Skeletal muscle tissue (tissue), 4 donors: ENCODE measurements around the gene VHLL. TPM values are rescaled to one million over a fixed set of nuclear protein-coding genes. Genes with fewer than 3 reads are reported as not detected.

Source experiments
- H3K27ac ChIP-seq: one replicate; pipeline ENCODE4 v1.7.0; 2013; ENCODE audit warnings: mild to moderate bottlenecking, low read depth, low read length, inconsistent platforms
- H3K27me3 ChIP-seq, 3 donors: one replicate each; pipeline ENCODE4 v1.7.0; 2013; ENCODE audit warnings: low read length in 3 of 3; ENCODE audit not compliant: control insufficient read depth in 3 of 3, insufficient read depth in 3 of 3
- H3K36me3 ChIP-seq, 3 donors: one replicate each; pipeline ENCODE4 v1.7.0; 2013; ENCODE audit warnings: low read length in 3 of 3; ENCODE audit not compliant: control insufficient read depth in 3 of 3, insufficient read depth in 3 of 3
- H3K4me1 ChIP-seq, 3 donors: one replicate each; pipeline ENCODE4 v1.7.0; 2013; ENCODE audit warnings: low read length in 3 of 3, mild to moderate bottlenecking in 3 of 3; ENCODE audit not compliant: control insufficient read depth in 3 of 3, insufficient read depth in 3 of 3
- H3K4me3 ChIP-seq, 3 donors: one replicate each; pipeline ENCODE4 v1.7.0; 2013; ENCODE audit warnings: low read length in 3 of 3
- H3K9ac ChIP-seq, 3 donors: one replicate each; pipeline ENCODE4 v1.7.0; 2013; ENCODE audit warnings: low read length in 3 of 3, mild to moderate bottlenecking in 3 of 3, moderate library complexity in 2 of 3, low read depth in 1 of 3
- H3K9me3 ChIP-seq, 3 donors: one replicate each; pipeline ENCODE4 v1.7.0; 2013; ENCODE audit warnings: low read length in 3 of 3; ENCODE audit not compliant: control insufficient read depth in 3 of 3
- total RNA-seq: library from RNA; depleted of rRNA; stranded (reverse); fragments of >200 nt; gene quantifications from one replicate; pipeline ENCODE4 v1.2.3, GENCODE V29; 2014
- donor health status: Osteomylitis.

The VHLL gene
- total RNA-seq, 1 donor from 2014 or later: not detected

GRCh38 chr1:156293895-156294294, 5.2 kb downstream of the VHLL start:
- H3K9ac ChIP-seq: no peak overlapping the region
- H3K27me3 ChIP-seq: no peaks in the 10 kb centered on the region
- H3K9me3 ChIP-seq: no peaks in the 10 kb centered on the region
- H3K27ac ChIP-seq: no peak overlapping the region
- H3K4me3 ChIP-seq: no peak overlapping the region
- peaks cover 16 to 29% (median 17%) of the 10 kb centered on the region in 3 donors for H3K4me1 ChIP-seq
- H3K36me3 ChIP-seq: peaks cover 0 to 11% (median 7%) of the 10 kb centered on the region in 3 donors

DNA sequence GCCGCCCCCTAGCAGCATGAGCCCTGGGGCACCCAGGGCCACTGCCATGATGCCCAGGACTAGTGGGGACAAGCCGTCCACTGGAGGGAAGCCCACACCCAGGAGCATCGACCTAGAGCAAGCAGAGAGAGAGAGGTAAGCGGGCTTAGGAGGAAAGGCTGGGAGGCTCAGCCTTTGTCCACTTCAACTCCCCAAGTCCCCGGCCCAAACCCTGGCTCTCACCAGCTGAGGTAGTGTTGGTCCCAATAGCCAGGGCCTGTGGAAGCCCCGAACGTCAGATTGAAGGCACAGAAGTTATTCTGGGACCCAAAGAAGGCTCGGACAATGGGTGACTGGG, 6.0 kb downstream of the VHLL start:
- Histone ChIP-seq H3K27me3 (no peaks in the 10 kb centered on the region), H3K27ac (no peak overlapping the region), H3K9me3 (no peaks in the 10 kb centered on the region), H3K4me1 (peaks cover 16 to 29% (median 17%) of the 10 kb centered on the region in 3 donors), H3K9ac (no peak overlapping the region), H3K36me3 (peaks cover 0 to 11% (median 9%) of the 10 kb centered on the region in 3 donors), H3K4me3 (no peak overlapping the region)

- H3K27ac ChIP-seq: peak overlapping the region; percentile 28
- H3K4me1 ChIP-seq: peaks cover 16 to 29% (median 17%) of the 10 kb centered on the region in 3 donors
These were observed 7.7 kb downstream of the VHLL start for GRCh38 chr1:156291226-156292061.

DNA sequence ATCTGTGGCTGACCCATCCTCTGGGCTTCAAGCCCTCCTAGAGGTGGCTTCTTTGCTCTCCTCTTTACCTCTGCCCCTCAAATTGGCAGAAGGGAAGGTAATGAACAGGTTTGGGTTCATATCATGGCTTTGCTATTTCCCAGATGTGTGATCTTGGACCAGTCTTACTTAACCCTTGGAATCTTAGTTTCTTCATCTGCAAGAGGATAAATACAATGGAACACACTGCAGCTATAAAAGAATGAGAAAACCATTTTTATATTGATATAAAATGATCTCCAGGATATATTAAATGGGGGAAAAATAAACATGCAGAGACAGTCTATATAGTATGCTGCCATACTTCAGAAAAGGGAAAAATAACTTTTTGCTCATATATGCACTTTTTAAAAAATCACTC, 9.2 kb downstream of the VHLL start:
- Histone ChIP-seq H3K9ac (no peak overlapping the region), H3K27ac (no peak overlapping the region), H3K36me3 (peaks cover 10 to 17% (median 13%) of the 10 kb centered on the region in 3 donors), H3K27me3 (no peaks in the 10 kb centered on the region), H3K4me3 (no peak overlapping the region), H3K4me1 (peaks cover 11 to 18% (median 12%) of the 10 kb centered on the region in 3 donors), H3K9me3 (no peaks in the 10 kb centered on the region)

More at GRCh38 chr1:156291226-156292061, 7.7 kb downstream of the VHLL start:
- Histone ChIP-seq H3K9me3 (no peaks in the 10 kb centered on the region), H3K36me3 (peaks cover under 1 to 13% (median 9%) of the 10 kb centered on the region in 3 donors), H3K9ac (peak overlapping the region; percentile 50 to 78 (median 77)), H3K27me3 (no peaks in the 10 kb centered on the region), H3K4me3 (peak overlapping the region; percentile 71 to 85 (median 79))

- no peak overlapping the region for H3K4me3 ChIP-seq
- no peak overlapping the region for H3K27ac ChIP-seq
- peaks cover 6 to 10% (median 6%) of the 10 kb centered on the region in 3 donors for H3K36me3 ChIP-seq
- no peaks in the 10 kb centered on the region for H3K27me3 ChIP-seq
- no peak overlapping the region for H3K9ac ChIP-seq
- H3K4me1 ChIP-seq: peaks cover 13 to 29% (median 23%) of the 10 kb centered on the region in 3 donors
- H3K9me3 ChIP-seq: no peaks in the 10 kb centered on the region
These were observed 13.0 kb downstream of the VHLL start for GRCh38 chr1:156286061-156286460.

DNA sequence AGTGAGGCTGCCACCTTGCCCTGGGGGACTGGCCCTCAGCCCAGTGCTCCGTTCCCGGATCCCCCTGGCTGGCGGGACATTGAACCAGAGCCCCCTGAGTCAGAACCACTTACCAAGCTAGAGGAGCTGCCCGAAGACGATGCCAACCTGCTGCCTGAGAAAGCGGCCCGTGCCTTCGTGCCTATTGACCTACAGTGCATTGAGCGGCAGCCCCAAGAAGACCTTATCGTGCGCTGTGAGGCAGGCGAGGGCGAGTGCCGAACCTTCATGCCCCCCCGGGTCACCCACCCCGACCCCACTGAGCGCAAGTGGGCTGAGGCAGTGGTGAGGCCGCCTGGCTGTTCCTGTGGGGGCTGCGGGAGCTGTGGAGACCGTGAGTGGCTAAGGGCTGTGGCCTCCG, 13.7 kb downstream of the VHLL start:
- Histone ChIP-seq H3K36me3 (peaks cover 6 to 10% (median 6%) of the 10 kb centered on the region in 3 donors), H3K4me3 (no peak overlapping the region), H3K27me3 (no peaks in the 10 kb centered on the region), H3K9ac (no peak overlapping the region), H3K9me3 (no peaks in the 10 kb centered on the region), H3K27ac (no peak overlapping the region), H3K4me1 (peaks cover 19 to 34% (median 28%) of the 10 kb centered on the region in 3 donors)

DNA sequence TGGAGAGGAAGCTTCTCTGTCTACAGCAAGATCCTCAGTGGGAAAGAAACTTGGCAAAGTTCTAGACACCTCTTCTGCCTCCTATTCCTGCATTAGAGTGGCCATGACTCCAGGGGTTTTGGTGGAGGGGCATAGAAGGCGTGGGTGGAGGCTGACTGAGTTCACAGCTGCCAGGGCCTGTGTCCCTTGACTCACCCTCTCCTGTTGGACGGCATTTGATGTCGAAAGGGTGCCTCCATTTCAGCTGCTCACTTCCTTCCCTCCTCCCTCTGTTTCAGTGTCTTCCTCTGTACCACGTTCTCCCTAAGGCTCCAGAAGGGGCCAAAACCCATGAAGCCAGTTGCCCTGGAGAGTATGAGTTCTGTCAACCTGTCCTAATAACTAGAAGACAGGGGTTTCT, 14.3 kb downstream of the VHLL start:
- no peaks in the 10 kb centered on the region for H3K27me3 ChIP-seq
- peaks cover 6 to 10% (median 6%) of the 10 kb centered on the region in 3 donors for H3K36me3 ChIP-seq
- no peak overlapping the region for H3K4me3 ChIP-seq
- no peak overlapping the region for H3K9ac ChIP-seq
- H3K27ac ChIP-seq: no peak overlapping the region
- peaks cover 26 to 41% (median 33%) of the 10 kb centered on the region in 3 donors for H3K4me1 ChIP-seq
- no peaks in the 10 kb centered on the region for H3K9me3 ChIP-seq

DNA sequence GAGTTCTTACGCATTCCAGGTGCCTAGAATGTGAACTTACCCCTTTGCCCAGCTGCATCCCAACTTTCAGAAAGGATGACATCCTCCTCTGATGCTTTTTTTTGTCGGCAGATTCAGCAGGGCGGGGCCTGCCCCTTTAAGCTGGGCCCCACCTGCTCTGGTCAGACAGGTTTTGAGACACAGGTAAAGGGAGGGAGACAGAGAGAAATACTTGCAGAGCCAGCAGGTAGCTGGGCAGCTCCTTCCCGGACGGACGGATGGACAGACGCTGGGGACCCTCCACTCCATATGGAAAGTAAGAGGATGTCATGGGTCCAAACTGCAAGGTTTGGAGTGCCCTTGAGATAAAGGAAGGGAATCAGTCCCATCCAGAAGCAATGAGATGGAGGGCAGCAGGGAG, 15.0 kb downstream of the VHLL start, which contains the start of gene TMEM79:
Gene TMEM79 (plus strand): TSS at position 214 of the 400 bp plus-strand sequence. CDS start 902 bp downstream, outside the sequence.
- Histone ChIP-seq H3K36me3 (peaks cover 6 to 10% (median 7%) of the 10 kb centered on the region in 3 donors), H3K27ac (peak within 1 kb of the TSS; percentile 92), H3K9me3 (no peaks in the 10 kb centered on the region), H3K4me3 (peak within 1 kb of the TSS; percentile 87 to 94 (median 93)), H3K27me3 (no peaks in the 10 kb centered on the region), H3K9ac (peak within 1 kb of the TSS; percentile 86 to 94 (median 94)), H3K4me1 (peaks cover 29 to 43% (median 33%) of the 10 kb centered on the region in 3 donors)

DNA sequence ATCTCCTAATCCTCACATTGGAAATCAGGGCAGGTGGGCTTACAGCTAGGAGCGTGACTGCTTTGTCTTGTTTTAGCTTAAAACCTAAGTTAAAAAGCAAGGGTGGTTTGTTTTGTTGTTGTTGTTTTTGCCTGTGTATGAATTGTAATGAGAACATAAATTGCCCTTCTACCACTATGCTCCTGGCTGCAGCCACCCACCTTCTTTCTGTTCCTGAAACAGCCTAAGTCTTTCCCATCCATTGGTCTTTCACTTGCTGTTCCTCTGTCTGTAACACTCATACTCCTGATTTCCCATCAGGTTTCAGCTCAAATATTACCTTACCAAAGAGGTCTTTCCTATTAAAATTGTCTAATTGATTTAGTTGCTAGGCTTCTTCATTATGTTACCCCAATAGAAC, 15.6 kb downstream of the VHLL start:
- peak overlapping the region; percentile 92 for H3K27ac ChIP-seq
- H3K36me3 ChIP-seq: peaks cover 11 to 14% (median 11%) of the 10 kb centered on the region in 3 donors
- H3K9me3 ChIP-seq: no peaks in the 10 kb centered on the region
- H3K4me3 ChIP-seq: peak overlapping the region; percentile 87 to 94 (median 93)
- peaks cover 29 to 43% (median 33%) of the 10 kb centered on the region in 3 donors for H3K4me1 ChIP-seq
- no peaks in the 10 kb centered on the region for H3K27me3 ChIP-seq
- H3K9ac ChIP-seq: peak overlapping the region; percentile 86 to 94 (median 94)
